Measurements from ENCODE around the gene PPP1R36. TPM values are rescaled to one million over a fixed set of nuclear protein-coding genes. Genes with fewer than 3 reads are reported as not detected.

PPP1R36 gene
- total RNA-seq, 4 donors from 2014 or later: 0.31 to 2.4 (median 0.55) TPM; not detected in 1

GRCh38 chr14:64604001-64604400 lies 54.2 kb downstream of the PPP1R36 start:
- no peaks in the 10 kb centered on the region for H3K9me3 ChIP-seq
- in situ Hi-C loops (cut with MboI; ENCODE audit: low sequenced_read_pairs in 4 of 4): no loop called here
- TF ChIP-seq CTCF (IDR thresholded peaks at IDR 0.05 in 4 of 5, conservative IDR thresholded peaks at IDR 0.05 in 1 of 5): no peak
- no peak overlapping the region for H3K4me3 ChIP-seq
- H3K27ac ChIP-seq: no peak overlapping the region
- H3K27me3 ChIP-seq: no peaks in the 10 kb centered on the region
- ATAC-seq: no peak
- DNase-seq: no peak
- H3K36me3 ChIP-seq: no peaks in the 10 kb centered on the region
- intact Hi-C loops (cut with DNase I; ENCODE audit: low total_unique reads): no loop called here
- no peaks in the 10 kb centered on the region for H3K4me1 ChIP-seq

DNA sequence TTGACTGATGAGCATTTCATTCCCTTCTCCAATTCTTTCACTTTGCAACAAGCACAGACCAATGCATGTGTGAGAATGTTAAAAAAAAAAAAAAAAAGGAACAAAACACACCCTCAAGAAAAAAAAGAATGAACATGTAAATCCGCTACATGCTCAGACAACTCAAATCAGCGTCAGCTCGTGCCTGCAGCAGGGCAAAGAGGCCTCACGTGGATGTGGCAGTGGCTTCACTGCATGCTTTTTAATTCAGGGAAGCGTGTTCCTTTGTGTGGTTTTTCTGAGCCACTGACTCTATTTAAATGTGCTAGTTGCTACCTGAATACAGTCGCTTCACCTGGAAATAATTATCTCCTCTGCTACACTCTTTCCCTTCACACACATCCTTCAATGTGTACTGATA lies 55.1 kb downstream of the PPP1R36 start:
- Histone ChIP-seq H3K27me3 (no peaks in the 10 kb centered on the region), H3K4me3 (no peak overlapping the region), H3K4me1 (no peaks in the 10 kb centered on the region), H3K9me3 (no peaks in the 10 kb centered on the region), H3K27ac (no peak overlapping the region), H3K36me3 (no peaks in the 10 kb centered on the region)
- no peak for ATAC-seq
- in situ Hi-C loops (cut with MboI; ENCODE audit: low sequenced_read_pairs in 4 of 4): no loop called here
- intact Hi-C loops (cut with DNase I; ENCODE audit: low total_unique reads): no loop called here
- DNase-seq: no peak
- no peak for TF ChIP-seq CTCF (IDR thresholded peaks at IDR 0.05 in 4 of 5, conservative IDR thresholded peaks at IDR 0.05 in 1 of 5)
- TF ChIP-seq POLR2A (IDR thresholded peaks at IDR 0.05): no peak

- Histone ChIP-seq H3K27ac (no peak overlapping the region), H3K36me3 (no peaks in the 10 kb centered on the region), H3K27me3 (no peaks in the 10 kb centered on the region), H3K4me1 (peaks cover 0 to under 1% of the 10 kb centered on the region in 2 donors), H3K4me3 (no peak overlapping the region), H3K9me3 (no peaks in the 10 kb centered on the region)
- intact Hi-C loops (cut with DNase I; ENCODE audit: low total_unique reads): no loop called here
- TF ChIP-seq POLR2A (IDR thresholded peaks at IDR 0.05) (no peak), CTCF (IDR thresholded peaks at IDR 0.05 in 4 of 5, conservative IDR thresholded peaks at IDR 0.05 in 1 of 5) (no peak)
- DNase-seq (no peak), ATAC-seq (no peak)
- in situ Hi-C loops (cut with MboI; ENCODE audit: low sequenced_read_pairs in 4 of 4): no loop called here
Observed at GRCh38 chr14:64605926-64606685, 56.3 kb downstream of the PPP1R36 start.

DNA sequence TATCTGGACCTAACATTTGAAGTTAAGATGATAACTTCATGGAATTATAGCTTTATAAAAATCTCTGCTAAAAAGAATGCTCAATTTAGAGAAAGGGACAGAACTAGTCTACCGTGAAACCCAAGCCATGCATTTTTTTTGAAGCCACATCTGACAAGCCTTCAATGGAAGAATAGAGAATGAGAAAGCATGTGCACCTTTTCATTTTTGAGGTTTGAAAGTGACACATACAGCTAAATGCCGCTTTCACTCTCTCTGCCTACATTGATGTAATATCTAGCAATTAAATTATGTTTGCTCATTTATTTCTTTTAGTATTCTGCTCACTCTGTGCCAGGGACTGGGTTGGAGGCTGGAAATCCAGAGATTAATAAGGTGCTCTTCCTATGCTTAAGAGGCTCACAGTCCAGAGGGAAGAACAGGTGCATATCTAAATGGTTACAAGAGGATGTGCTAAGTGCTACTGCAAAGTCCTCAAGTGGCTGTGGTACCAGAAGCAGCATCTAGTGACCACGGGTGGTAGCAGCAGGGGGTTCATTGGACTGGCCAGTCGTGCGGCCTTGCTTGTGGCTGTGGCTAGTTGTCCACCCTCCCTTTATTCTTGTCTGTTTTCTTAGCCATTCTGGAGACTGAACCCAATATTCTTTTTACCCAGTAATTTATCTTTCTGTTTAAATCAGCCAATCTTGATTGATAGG lies 60.4 kb downstream of the PPP1R36 start:
- ATAC-seq (no peak), DNase-seq (no peak)
- H3K4me1 ChIP-seq: peaks cover 0 to 9% of the 10 kb centered on the region in 2 donors
- no peak for TF ChIP-seq CTCF (IDR thresholded peaks at IDR 0.05 in 4 of 5, conservative IDR thresholded peaks at IDR 0.05 in 1 of 5)
- no peak for TF ChIP-seq POLR2A (IDR thresholded peaks at IDR 0.05)
- no peaks in the 10 kb centered on the region for H3K27me3 ChIP-seq
- no peak overlapping the region for H3K4me3 ChIP-seq
- in situ Hi-C loops (cut with MboI; ENCODE audit: low sequenced_read_pairs in 4 of 4) (no loop called here), intact Hi-C loops (cut with DNase I; ENCODE audit: low total_unique reads) (no loop called here)
- no peaks in the 10 kb centered on the region for H3K9me3 ChIP-seq
- no peak overlapping the region for H3K27ac ChIP-seq
- H3K36me3 ChIP-seq: no peaks in the 10 kb centered on the region

All from gastrocnemius medialis (tissue), 4 donors.